OCI-LY1 (cell line): ENCODE results near the gene MYO5C.
"Not testable (repeated sequence)": the region's sequence is repeated elsewhere in the genome, so short reads cannot be mapped to it uniquely, and the experiment has no call there.

Source experiments
- H2AFZ ChIP-seq: fragments of 200-600 bp; sonication (generic), shearing (Covaris generic); 2 replicates; pipeline ENCODE4 v1.6.0; 2014; ENCODE audit warnings: antibody characterized with exemption, mild to moderate bottlenecking, low read length
- H3F3A ChIP-seq: fragments of 200-600 bp; sonication (generic), shearing (Covaris generic); 2 replicates; pipeline ENCODE4 v1.6.0; 2014; ENCODE audit warnings: mild to moderate bottlenecking, antibody characterized with exemption, low read length, moderate library complexity; ENCODE audit not compliant: insufficient read depth
- H3K27ac ChIP-seq: fragments of 200-600 bp; sonication (generic); 2 replicates; pipeline ENCODE4 v1.5.1; 2014; ENCODE audit warnings: low read length, mixed run types, mild to moderate bottlenecking, low read depth; ENCODE audit not compliant: poor library complexity, severe bottlenecking
- H3K27me3 ChIP-seq: fragments of 200-600 bp; sonication (generic); 2 replicates; pipeline ENCODE4 v1.6.0; 2014; ENCODE audit warnings: antibody characterized with exemption, mild to moderate bottlenecking, low read length, moderate library complexity; ENCODE audit not compliant: insufficient read depth
- H3K36me3 ChIP-seq: fragments of 200-600 bp; sonication (generic); 2 replicates; pipeline ENCODE4 v1.6.1; 2014; ENCODE audit warnings: mild to moderate bottlenecking, antibody characterized with exemption, low read length, moderate library complexity, mixed read lengths; ENCODE audit not compliant: insufficient read depth
- H3K4me1 ChIP-seq: fragments of 200-600 bp; sonication (generic); 2 replicates; pipeline ENCODE4 v1.5.1; 2014; ENCODE audit warnings: mild to moderate bottlenecking, low read length, moderate library complexity; ENCODE audit not compliant: insufficient read depth, severe bottlenecking
- H3K4me2 ChIP-seq: fragments of 200-600 bp; sonication (generic), shearing (Covaris generic); 2 replicates; pipeline ENCODE4 v1.6.1; 2014; ENCODE audit warnings: low read length
- H3K4me3 ChIP-seq: fragments of 200-600 bp; sonication (generic); 2 replicates; pipeline ENCODE4 v1.5.1; 2014; ENCODE audit warnings: low read length, low read depth, mild to moderate bottlenecking, mixed read lengths; ENCODE audit not compliant: poor library complexity, severe bottlenecking
- H3K79me2 ChIP-seq: fragments of 200-600 bp; shearing (Covaris generic); 2 replicates; pipeline ENCODE4 v1.6.1; 2016; ENCODE audit warnings: mixed run types, low read length, mixed read lengths; ENCODE audit not compliant: insufficient read depth
- H3K9ac ChIP-seq: fragments of 200-600 bp; sonication (generic), shearing (Covaris generic); 2 replicates; pipeline ENCODE4 v1.6.1; 2014; ENCODE audit warnings: mild to moderate bottlenecking, low read length, mixed read lengths
- H3K9me2 ChIP-seq: fragments of 200-600 bp; sonication (generic), shearing (Covaris generic); 2 replicates; pipeline ENCODE4 v1.6.1; 2014; ENCODE audit warnings: low read depth, mild to moderate bottlenecking, low read length, mixed read lengths
- H3K9me3 ChIP-seq: fragments of 200-600 bp; shearing (Covaris generic); 2 replicates; pipeline ENCODE4 v1.6.1; 2014; ENCODE audit warnings: low read length, mixed read lengths
- H4K20me1 ChIP-seq: fragments of 200-600 bp; sonication (generic), shearing (Covaris generic); 2 replicates; pipeline ENCODE4 v1.6.0; 2016; ENCODE audit warnings: mild to moderate bottlenecking, low read length; ENCODE audit not compliant: insufficient read depth
- EZH2 ChIP-seq: fragments of 200-600 bp; sonication (generic), shearing (Covaris generic); IDR thresholded peaks from 2 replicates; pipeline ENCODE4 v1.8.0; 2017; ENCODE audit warnings: borderline replicate concordance, mixed run types, mild to moderate bottlenecking, antibody characterized with exemption, low read length, moderate library complexity, mixed read lengths
- TF ChIP-seq, protein P1 (sequence below): fragments of 200-600 bp; sonication (generic), shearing (Covaris generic); IDR thresholded peaks from 2 replicates; pipeline ENCODE4 v1.5.1; 2017; ENCODE audit warnings: mild to moderate bottlenecking, antibody characterized with exemption, low read length, moderate library complexity, mixed read lengths

The MYO5C gene

DNA sequence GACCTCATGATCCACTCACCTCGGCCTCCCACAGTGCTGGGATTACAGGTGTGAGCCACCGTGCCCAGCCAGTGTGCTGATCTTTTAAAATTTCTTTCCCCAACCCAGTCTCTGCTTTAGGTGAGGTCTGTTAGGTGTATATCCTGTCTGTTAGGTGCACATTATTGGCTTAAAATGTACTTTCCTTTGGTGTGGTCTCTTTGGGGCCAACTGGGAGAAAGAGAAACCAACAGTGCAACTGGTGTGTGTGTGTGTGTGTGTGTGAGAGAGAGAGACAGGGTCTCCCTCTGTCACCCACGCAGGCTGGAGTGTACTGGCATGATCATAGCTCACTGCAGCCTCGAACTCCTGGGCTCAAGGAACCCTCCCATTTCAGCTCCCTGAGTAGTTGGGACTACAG is 54.1 kb downstream of the MYO5C start:
- H3K79me2 ChIP-seq, result no peaks in the 10 kb centered on the region
- 0 out of 2 replicates have a peak overlapping the region, but pooled peaks have one; percentile 84 for H2AFZ ChIP-seq
- no peaks in the 10 kb centered on the region for H4K20me1 ChIP-seq
- no peak overlapping the region for H3K4me3 ChIP-seq
- H3K27ac ChIP-seq, result peak overlapping the region; percentile 56
- no peaks in the 10 kb centered on the region for H3F3A ChIP-seq
- no peaks in the 10 kb centered on the region for H3K9me3 ChIP-seq
- H3K4me1 ChIP-seq, result peaks cover 28% of the 10 kb centered on the region
- no peaks in the 10 kb centered on the region for H3K27me3 ChIP-seq
- no peak for TF ChIP-seq EZH2
- TF ChIP-seq, protein P1, sequence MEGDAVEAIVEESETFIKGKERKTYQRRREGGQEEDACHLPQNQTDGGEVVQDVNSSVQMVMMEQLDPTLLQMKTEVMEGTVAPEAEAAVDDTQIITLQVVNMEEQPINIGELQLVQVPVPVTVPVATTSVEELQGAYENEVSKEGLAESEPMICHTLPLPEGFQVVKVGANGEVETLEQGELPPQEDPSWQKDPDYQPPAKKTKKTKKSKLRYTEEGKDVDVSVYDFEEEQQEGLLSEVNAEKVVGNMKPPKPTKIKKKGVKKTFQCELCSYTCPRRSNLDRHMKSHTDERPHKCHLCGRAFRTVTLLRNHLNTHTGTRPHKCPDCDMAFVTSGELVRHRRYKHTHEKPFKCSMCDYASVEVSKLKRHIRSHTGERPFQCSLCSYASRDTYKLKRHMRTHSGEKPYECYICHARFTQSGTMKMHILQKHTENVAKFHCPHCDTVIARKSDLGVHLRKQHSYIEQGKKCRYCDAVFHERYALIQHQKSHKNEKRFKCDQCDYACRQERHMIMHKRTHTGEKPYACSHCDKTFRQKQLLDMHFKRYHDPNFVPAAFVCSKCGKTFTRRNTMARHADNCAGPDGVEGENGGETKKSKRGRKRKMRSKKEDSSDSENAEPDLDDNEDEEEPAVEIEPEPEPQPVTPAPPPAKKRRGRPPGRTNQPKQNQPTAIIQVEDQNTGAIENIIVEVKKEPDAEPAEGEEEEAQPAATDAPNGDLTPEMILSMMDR, result no peak
- no peak overlapping the region for H3K9ac ChIP-seq
- no peaks in the 10 kb centered on the region for H3K36me3 ChIP-seq
- H3K4me2 ChIP-seq, result no peak overlapping the region
- no peaks in the 10 kb centered on the region for H3K9me2 ChIP-seq

DNA sequence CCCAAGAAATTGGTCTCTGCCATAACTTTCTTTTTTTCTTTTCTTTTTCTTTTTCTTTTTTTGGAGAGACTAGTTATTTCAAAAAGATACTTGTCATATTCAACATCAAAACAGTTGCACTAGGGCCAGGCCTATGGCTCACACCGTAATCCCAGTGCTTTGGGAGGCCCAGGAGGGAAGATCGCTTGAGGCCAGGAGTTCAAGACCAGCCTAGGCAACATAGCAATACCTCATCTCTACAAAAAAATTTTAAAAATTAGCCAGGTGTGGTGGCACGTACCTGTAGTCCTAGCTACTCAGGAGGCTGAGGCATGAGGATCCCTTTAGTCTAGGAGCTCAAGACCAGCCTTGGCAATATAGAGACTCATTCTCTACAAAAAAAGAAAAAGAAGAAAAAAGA is 55.4 kb downstream of the MYO5C start:
- no peaks in the 10 kb centered on the region for H3K9me2 ChIP-seq
- H3K79me2 ChIP-seq, result no peaks in the 10 kb centered on the region
- no peak overlapping the region for H3K4me3 ChIP-seq
- no peak overlapping the region for H3K9ac ChIP-seq
- H4K20me1 ChIP-seq, result no peaks in the 10 kb centered on the region
- H3K4me1 ChIP-seq, result peaks cover 42% of the 10 kb centered on the region
- no peaks in the 10 kb centered on the region for H3K36me3 ChIP-seq
- H2AFZ ChIP-seq, result no peak overlapping the region
- H3K9me3 ChIP-seq, result no peaks in the 10 kb centered on the region
- H3K27ac ChIP-seq, result no peak overlapping the region
- H3K27me3 ChIP-seq, result no peaks in the 10 kb centered on the region
- TF ChIP-seq, protein P1, result no peak
- no peak for TF ChIP-seq EZH2
- H3F3A ChIP-seq, result no peaks in the 10 kb centered on the region
- H3K4me2 ChIP-seq, result no peak overlapping the region

DNA sequence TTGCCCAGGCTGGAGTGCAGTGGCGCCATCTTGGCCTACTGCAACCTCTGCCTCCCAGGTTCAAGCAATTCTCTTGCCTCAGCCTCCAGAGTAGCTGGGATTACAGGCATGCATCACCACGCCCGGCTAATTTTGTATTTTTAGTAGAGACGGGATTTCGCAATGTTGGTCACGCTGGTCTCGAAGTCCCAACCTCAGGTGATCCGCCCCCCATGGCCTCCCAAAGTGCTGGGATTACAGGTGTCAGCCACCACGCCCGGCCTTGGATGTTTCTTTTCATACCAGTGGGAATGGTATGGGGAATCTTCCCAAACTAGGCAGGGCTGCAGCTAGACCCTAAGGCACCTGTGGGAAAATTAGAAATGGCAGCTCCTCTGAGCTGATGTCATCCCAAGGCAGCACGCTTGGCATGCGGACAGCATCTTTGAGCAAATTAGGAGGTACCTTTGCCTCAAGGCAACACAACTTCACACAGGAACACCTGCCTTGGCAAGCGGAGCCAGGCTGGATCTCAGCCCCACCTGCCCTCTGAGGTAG is 56.5 kb downstream of the MYO5C start:
- H3K27ac ChIP-seq, H3K9me2 ChIP-seq, H3F3A ChIP-seq, H4K20me1 ChIP-seq, H3K79me2 ChIP-seq, H2AFZ ChIP-seq, H3K27me3 ChIP-seq, H3K36me3 ChIP-seq, H3K9ac ChIP-seq, H3K4me2 ChIP-seq, H3K9me3 ChIP-seq, H3K4me3 ChIP-seq: not testable (repeated sequence)
- H3K4me1 ChIP-seq, result peaks cover 47% of the 10 kb centered on the region

DNA sequence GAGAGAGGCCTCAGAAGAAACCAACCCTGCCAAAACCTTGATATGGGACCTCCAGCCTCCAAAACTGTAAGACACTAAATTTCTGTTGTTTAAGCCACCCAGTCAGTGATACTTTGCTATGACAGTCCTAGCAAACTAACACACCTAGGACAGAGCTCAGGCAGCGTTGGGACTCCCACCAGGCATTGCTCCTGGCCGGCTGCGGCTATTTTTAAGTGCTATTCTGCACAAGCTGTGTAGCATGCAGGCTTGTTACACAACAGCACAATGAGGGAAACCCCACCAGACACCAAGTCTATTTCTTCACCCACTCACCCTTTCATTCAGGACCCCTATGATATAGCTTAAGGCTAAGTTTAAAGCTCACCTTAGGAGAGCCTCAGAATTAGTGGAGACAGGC is 57.5 kb downstream of the MYO5C start:
- no peaks in the 10 kb centered on the region for H3K79me2 ChIP-seq
- no peaks in the 10 kb centered on the region for H3K36me3 ChIP-seq

More for the DNA sequence above, 57.5 kb downstream of the MYO5C start:
- no peak overlapping the region for H3K9ac ChIP-seq
- H3K4me3 ChIP-seq, result no peak overlapping the region
- peaks cover 47% of the 10 kb centered on the region for H3K4me1 ChIP-seq
- H2AFZ ChIP-seq, result no peak overlapping the region
- no peaks in the 10 kb centered on the region for H3K9me2 ChIP-seq
- no peak overlapping the region for H3K4me2 ChIP-seq
- no peaks in the 10 kb centered on the region for H3K9me3 ChIP-seq
- TF ChIP-seq, protein P1, result no peak
- TF ChIP-seq EZH2, result no peak
- no peak overlapping the region for H3K27ac ChIP-seq
- 0 out of 2 replicates have a peak, but pooled peaks cover 15% of the 10 kb centered on the region for H3F3A ChIP-seq
- no peaks in the 10 kb centered on the region for H4K20me1 ChIP-seq
- H3K27me3 ChIP-seq, result no peaks in the 10 kb centered on the region
